ENCODE data around the gene WDR31.

The WDR31 gene

DNA sequence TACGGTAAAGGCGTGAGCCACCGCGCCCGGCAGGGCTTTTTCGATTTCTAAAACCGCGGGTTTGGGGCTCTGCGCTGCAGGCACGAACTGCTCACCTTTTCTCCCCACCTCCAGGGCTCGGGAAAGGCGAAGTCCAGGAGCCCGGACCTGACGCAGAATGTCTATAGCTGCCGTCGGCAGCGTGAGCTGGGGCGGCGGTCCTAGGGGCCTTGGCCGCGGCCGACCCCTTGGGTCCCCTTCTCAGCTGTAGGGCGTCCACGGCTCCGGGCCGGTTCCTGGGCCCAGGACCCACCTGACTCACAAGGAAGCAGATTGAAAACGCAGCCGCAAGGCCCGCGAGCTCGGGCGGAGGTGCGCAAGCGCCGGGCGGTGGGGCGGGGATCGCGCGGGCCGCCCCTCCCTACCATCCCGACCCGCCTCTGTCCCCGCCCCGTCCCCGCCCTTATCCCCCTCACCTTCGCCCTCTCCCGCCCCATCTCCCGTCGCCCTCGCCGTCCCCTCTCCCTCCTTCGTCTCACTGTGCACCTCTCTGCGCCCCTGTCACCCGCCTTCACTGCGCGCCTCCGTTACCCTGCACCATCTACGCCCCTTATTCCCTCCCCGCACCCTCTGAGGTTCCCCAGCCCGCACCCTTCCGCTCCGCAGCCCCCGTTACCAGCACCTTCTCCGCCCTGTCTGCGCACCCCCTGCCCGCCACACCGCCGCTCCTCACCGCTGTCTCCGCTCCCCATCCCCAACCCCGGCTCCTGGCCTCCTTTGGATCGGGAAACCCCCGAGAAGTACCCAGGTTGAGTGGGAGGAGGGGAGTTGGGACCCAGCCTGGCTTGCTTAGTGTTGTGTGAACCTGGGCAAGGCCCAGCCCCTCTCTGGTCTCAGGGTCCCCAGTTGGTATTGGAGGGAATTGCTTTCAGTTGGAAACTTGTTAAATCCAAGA lies 36.8 kb upstream of the WDR31 start, which contains the start of gene HDHD3:
Gene HDHD3, minus strand, starts transcription at position 353 of the 934 bp plus-strand sequence. CDS start 2,632 bp downstream, outside the sequence.
- Histone ChIP-seq H3K9me3 (ENCODE audit: control insufficient read depth, insufficient read depth, low read depth, low read length) (no peaks in the 10 kb centered on the region), H3K4me3 (ENCODE audit: low read depth, low read length) (peak within 1 kb of the TSS; percentile 96), H3K27me3 (ENCODE audit: control insufficient read depth, insufficient read depth, low read length) (no peaks in the 10 kb centered on the region), H3K4me1 (ENCODE audit: control insufficient read depth, insufficient read depth, low read length) (peaks cover 10% of the 10 kb centered on the region; the same call in 1 of the 2 replicates), H3K9ac (ENCODE audit: low read length) (peak within 1 kb of the TSS; percentile 82), H3K27ac (ENCODE audit: low read depth, low read length) (peak within 1 kb of the TSS; percentile 57; the same call in 1 of the 2 replicates), H3K36me3 (ENCODE audit: control insufficient read depth, insufficient read depth, low read length) (peaks cover 18% of the 10 kb centered on the region)

DNA sequence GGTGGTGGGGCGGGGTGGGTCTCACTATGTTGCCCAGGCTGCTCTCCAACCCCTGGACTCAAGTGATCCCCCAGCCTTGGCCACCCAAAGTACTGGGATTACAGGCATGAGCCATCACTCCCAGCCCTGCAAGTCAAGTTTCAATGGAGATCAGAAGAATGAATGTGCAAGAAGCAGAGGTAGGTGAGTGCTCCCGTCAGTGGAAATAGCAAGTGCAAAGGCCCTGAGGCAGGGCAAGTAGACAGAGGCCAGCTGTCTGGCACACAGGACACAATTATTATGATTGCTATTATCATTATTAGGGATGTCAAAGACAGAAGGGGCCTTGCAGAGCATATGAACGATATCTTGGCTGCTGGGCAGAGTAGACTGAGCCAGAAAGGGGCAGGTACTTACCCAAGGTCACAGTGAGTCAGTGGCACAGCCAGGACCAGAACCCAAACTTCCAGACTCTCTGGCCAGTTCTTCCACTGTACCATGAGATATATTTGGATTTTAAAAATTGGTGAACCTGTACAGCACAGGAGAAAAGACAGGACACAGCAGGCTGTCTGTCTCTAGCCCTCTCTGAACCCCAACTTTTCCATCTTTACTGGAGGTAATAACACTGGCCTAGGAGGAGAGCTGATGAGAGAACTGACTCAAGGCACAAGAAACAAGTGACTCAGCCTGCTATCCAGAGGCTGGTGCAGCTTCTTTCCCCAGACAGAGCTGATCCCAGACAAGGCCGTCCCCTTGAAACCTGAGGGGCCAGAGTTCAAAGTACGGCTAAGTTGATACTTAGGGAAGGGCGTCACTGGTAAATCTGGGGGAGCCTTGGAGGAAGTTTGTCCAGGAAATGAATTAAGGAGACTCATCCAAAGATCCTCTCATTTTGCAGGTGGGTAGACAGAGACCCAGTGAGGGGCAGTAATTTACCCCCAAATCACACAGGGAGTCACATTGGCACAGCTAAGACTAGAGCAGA lies 35.3 kb upstream of the WDR31 start:
- peaks cover 18% of the 10 kb centered on the region for H3K36me3 ChIP-seq (ENCODE audit: control insufficient read depth, insufficient read depth, low read length)
- peak overlapping the region; percentile 96; the same call in 1 of the 2 replicates for H3K4me3 ChIP-seq (ENCODE audit: low read depth, low read length)
- no peaks in the 10 kb centered on the region for H3K27me3 ChIP-seq (ENCODE audit: control insufficient read depth, insufficient read depth, low read length)
- no peak overlapping the region for H3K9ac ChIP-seq (ENCODE audit: low read length)
- no peak overlapping the region for H3K27ac ChIP-seq (ENCODE audit: low read depth, low read length)
- peaks cover 10% of the 10 kb centered on the region; the same call in 1 of the 2 replicates for H3K4me1 ChIP-seq (ENCODE audit: control insufficient read depth, insufficient read depth, low read length)
- no peaks in the 10 kb centered on the region for H3K9me3 ChIP-seq (ENCODE audit: control insufficient read depth, insufficient read depth, low read depth, low read length)

DNA sequence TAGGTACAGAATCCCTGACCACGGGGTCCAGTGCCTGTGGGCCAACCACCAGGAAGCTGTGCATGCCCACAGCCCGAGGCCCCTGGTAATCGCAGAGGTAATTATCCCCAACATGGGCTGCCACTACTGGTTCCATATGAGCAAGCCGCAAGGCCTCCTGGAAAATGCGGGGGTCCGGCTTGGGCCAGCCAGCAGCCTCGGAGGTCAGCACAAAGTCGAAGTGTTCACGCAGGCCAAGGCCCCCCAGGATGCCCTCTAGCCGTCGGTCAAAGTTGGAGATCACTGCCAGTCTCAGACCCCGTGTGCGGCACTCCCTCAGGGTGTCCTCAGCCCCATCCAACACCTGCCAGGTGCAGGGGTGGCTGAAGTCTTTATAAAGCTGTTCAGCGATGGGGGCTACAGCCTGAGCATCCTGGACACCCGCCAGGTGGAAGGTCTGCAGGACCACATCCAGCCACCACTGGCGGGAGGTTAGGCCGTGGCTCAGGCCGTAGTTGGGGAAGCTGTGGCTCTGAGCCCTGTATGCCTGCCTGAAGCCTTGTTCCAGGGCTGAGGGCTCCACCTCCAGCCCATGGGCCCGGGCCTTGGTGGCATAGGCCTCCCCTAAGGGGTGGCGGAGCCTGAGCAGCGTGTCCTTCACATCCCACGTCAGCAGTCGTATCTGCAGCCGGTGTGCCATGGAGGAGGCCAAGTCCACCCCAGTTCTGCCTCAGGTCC lies 33.8 kb upstream of the WDR31 start:
- H3K27ac ChIP-seq (ENCODE audit: low read depth, low read length) = no peak overlapping the region
- peaks cover 10% of the 10 kb centered on the region; the same call in 1 of the 2 replicates for H3K4me1 ChIP-seq (ENCODE audit: control insufficient read depth, insufficient read depth, low read length)
- peaks cover 18% of the 10 kb centered on the region for H3K36me3 ChIP-seq (ENCODE audit: control insufficient read depth, insufficient read depth, low read length)
- no peak overlapping the region for H3K4me3 ChIP-seq (ENCODE audit: low read depth, low read length)
- no peaks in the 10 kb centered on the region for H3K9me3 ChIP-seq (ENCODE audit: control insufficient read depth, insufficient read depth, low read depth, low read length)
- peak overlapping the region; percentile 26 for H3K9ac ChIP-seq (ENCODE audit: low read length)
- H3K27me3 ChIP-seq (ENCODE audit: control insufficient read depth, insufficient read depth, low read length) = no peaks in the 10 kb centered on the region

GRCh38 chr9:113373256-113373655 lies 33.2 kb upstream of the WDR31 start:
- H3K9ac ChIP-seq (ENCODE audit: low read length) = peak overlapping the region; percentile 26
- no peaks in the 10 kb centered on the region for H3K27me3 ChIP-seq (ENCODE audit: control insufficient read depth, insufficient read depth, low read length)
- peaks cover 10% of the 10 kb centered on the region; the same call in 1 of the 2 replicates for H3K4me1 ChIP-seq (ENCODE audit: control insufficient read depth, insufficient read depth, low read length)
- peaks cover 18% of the 10 kb centered on the region for H3K36me3 ChIP-seq (ENCODE audit: control insufficient read depth, insufficient read depth, low read length)
- no peak overlapping the region for H3K4me3 ChIP-seq (ENCODE audit: low read depth, low read length)
- H3K27ac ChIP-seq (ENCODE audit: low read depth, low read length) = no peak overlapping the region
- no peaks in the 10 kb centered on the region for H3K9me3 ChIP-seq (ENCODE audit: control insufficient read depth, insufficient read depth, low read depth, low read length)

DNA sequence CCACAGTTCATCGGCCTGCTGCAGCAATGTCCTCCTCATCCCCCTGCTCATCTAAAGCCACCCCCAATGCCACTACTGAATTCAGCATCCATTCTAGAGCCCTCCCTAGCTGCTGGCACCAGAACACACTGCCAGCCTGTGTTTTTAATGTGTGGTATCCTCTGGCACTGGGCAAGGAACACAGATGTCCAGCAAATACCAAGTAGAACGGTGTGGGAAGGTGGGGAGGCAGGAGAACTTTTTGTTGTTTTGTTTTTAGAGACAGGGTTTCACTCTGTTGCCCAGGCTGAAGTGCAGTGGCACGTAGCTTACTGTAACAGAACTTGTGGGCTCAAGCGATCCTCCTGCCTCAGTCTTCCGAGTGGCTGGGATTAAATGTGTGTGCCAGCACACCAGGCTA lies 32.0 kb upstream of the WDR31 start:
- Histone ChIP-seq H3K4me3 (ENCODE audit: low read depth, low read length) (no peak overlapping the region), H3K27ac (ENCODE audit: low read depth, low read length) (no peak overlapping the region), H3K9ac (ENCODE audit: low read length) (no peak overlapping the region)

DNA sequence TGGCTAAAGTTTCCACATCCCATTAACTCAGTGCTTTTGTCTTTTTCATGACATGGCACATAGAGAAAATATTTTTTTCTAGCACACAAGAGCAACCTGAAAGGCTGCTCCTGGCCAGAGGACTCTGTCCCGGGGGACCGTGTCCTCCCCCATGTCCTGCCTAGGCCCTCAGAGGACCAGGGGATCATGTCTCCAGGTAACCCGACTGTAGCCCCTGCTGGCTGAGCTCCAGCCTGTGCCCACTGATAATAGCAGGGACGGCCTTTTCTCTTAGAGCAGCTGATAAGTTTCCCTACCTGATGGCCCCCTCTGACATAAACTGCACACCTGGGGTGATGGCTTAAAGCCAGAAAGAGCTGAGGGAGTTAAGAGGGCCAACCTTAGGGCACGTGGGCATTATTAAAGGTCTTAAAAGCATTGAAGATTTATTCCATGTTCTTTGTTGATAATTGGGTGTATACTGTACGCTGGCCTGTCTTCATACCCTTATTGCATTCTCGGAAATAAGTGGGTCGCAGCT lies 30.8 kb upstream of the WDR31 start:
- Histone ChIP-seq H3K9me3 (ENCODE audit: control insufficient read depth, insufficient read depth, low read depth, low read length) (no peaks in the 10 kb centered on the region), H3K4me3 (ENCODE audit: low read depth, low read length) (no peak overlapping the region), H3K36me3 (ENCODE audit: control insufficient read depth, insufficient read depth, low read length) (peaks cover 18% of the 10 kb centered on the region), H3K4me1 (ENCODE audit: control insufficient read depth, insufficient read depth, low read length) (peaks cover 10% of the 10 kb centered on the region; the same call in 1 of the 2 replicates), H3K27me3 (ENCODE audit: control insufficient read depth, insufficient read depth, low read length) (no peaks in the 10 kb centered on the region), H3K27ac (ENCODE audit: low read depth, low read length) (no peak overlapping the region), H3K9ac (ENCODE audit: low read length) (no peak overlapping the region)

More for the DNA sequence above, 32.0 kb upstream of the WDR31 start:
- peaks cover 10% of the 10 kb centered on the region; the same call in 1 of the 2 replicates for H3K4me1 ChIP-seq (ENCODE audit: control insufficient read depth, insufficient read depth, low read length)
- H3K27me3 ChIP-seq (ENCODE audit: control insufficient read depth, insufficient read depth, low read length) = no peaks in the 10 kb centered on the region
- no peaks in the 10 kb centered on the region for H3K9me3 ChIP-seq (ENCODE audit: control insufficient read depth, insufficient read depth, low read depth, low read length)
- H3K36me3 ChIP-seq (ENCODE audit: control insufficient read depth, insufficient read depth, low read length) = peaks cover 18% of the 10 kb centered on the region

GRCh38 chr9:113369855-113370140 lies 29.7 kb upstream of the WDR31 start:
- H3K36me3 ChIP-seq (ENCODE audit: control insufficient read depth, insufficient read depth, low read length) = peaks cover 14% of the 10 kb centered on the region
- no peak overlapping the region for H3K9ac ChIP-seq (ENCODE audit: low read length)
- H3K27ac ChIP-seq (ENCODE audit: low read depth, low read length) = no peak overlapping the region
- no peaks in the 10 kb centered on the region for H3K27me3 ChIP-seq (ENCODE audit: control insufficient read depth, insufficient read depth, low read length)
- H3K4me1 ChIP-seq (ENCODE audit: control insufficient read depth, insufficient read depth, low read length) = peaks cover 10% of the 10 kb centered on the region; the same call in 1 of the 2 replicates
- no peaks in the 10 kb centered on the region for H3K9me3 ChIP-seq (ENCODE audit: control insufficient read depth, insufficient read depth, low read depth, low read length)
- H3K4me3 ChIP-seq (ENCODE audit: low read depth, low read length) = no peak overlapping the region

GRCh38 chr9:113368982-113369854 lies 29.1 kb upstream of the WDR31 start:
- Histone ChIP-seq H3K4me3 (ENCODE audit: low read depth, low read length) (no peak overlapping the region), H3K27ac (ENCODE audit: low read depth, low read length) (no peak overlapping the region), H3K36me3 (ENCODE audit: control insufficient read depth, insufficient read depth, low read length) (peaks cover 10% of the 10 kb centered on the region), H3K9me3 (ENCODE audit: control insufficient read depth, insufficient read depth, low read depth, low read length) (no peaks in the 10 kb centered on the region), H3K4me1 (ENCODE audit: control insufficient read depth, insufficient read depth, low read length) (peaks cover 10% of the 10 kb centered on the region; the same call in 1 of the 2 replicates), H3K9ac (ENCODE audit: low read length) (no peak overlapping the region), H3K27me3 (ENCODE audit: control insufficient read depth, insufficient read depth, low read length) (no peaks in the 10 kb centered on the region)

DNA sequence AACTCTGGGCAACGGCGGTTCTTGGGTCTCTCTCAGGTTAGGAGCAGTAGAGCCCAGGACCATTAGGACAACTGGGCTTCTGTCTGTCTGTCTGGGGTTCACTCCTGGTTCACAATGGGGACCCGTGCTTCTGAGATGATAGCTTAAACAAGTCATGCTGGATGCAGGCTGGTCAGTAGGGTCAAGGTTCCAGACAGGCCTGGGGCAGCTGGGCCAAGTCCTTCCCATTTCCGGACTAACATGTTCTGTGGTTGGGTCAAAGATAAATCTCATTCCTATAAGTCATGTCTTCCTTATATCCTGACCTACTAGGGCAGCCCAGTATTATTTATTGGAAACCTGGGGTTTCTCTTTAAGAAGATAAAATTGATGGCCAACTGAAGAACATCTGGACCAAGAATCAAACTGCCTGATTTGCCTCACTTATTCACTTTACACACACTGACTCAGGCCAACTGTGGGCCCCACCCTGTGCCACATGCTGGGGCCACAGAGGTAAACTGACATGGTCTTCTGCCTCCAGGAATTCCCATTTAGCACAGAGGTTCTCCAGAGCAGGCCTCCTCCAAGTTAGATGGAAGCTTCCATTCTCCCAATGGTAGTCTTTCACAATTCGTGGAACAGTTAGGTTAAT lies 28.4 kb upstream of the WDR31 start:
- no peak overlapping the region for H3K9ac ChIP-seq (ENCODE audit: low read length)
- H3K4me1 ChIP-seq (ENCODE audit: control insufficient read depth, insufficient read depth, low read length) = peaks cover 6% of the 10 kb centered on the region; the same call in 1 of the 2 replicates
- no peaks in the 10 kb centered on the region for H3K9me3 ChIP-seq (ENCODE audit: control insufficient read depth, insufficient read depth, low read depth, low read length)
- no peaks in the 10 kb centered on the region for H3K27me3 ChIP-seq (ENCODE audit: control insufficient read depth, insufficient read depth, low read length)
- peaks cover 3% of the 10 kb centered on the region; the same call in 1 of the 2 replicates for H3K36me3 ChIP-seq (ENCODE audit: control insufficient read depth, insufficient read depth, low read length)
- H3K27ac ChIP-seq (ENCODE audit: low read depth, low read length) = no peak overlapping the region
- no peak overlapping the region for H3K4me3 ChIP-seq (ENCODE audit: low read depth, low read length)
